H1 (cell line): Measurements from ENCODE around the gene CNOT6. TPM values are rescaled to one million over a fixed set of nuclear protein-coding genes. Genes with fewer than 3 reads are reported as not detected.

Source experiments
- CTCF ChIA-PET: fragments of 300-600 bp; sonication (Branson Sonifier 250); formaldehyde crosslinking; loops from one replicate; lab custom pipeline; 2021; ENCODE audit not compliant: partially characterized antibody; lab: Charles Lee
- POLR2A ChIA-PET: fragments of 300-600 bp; sonication (Branson Sonifier 250); formaldehyde crosslinking; loops from one replicate; lab custom pipeline; 2021; ENCODE audit warnings: inconsistent platforms; ENCODE audit not compliant: partially characterized antibody; lab: Charles Lee
- DNase-seq, 2 experiments: peaks; one replicate each; pipeline versions ENCODE4 v3.0.0 to v3.0.0-alpha.2; 2010 to 2022; ENCODE audit warnings: low spot score in 2 of 2, low read depth in 1 of 2, mixed read lengths in 1 of 2
- FAIRE-seq: peaks from 2 replicates; lab custom pipeline; 2011; peaks lifted over from hg19 to GRCh38; lab: Jason Lieb, UNC
- H2AFZ ChIP-seq: 2 replicates; pipeline ENCODE4 v1.8.1; 2012; ENCODE audit warnings: low read length, inconsistent platforms
- H2AK5ac ChIP-seq: 2 replicates; pipeline ENCODE4 v1.6.1; 2013; ENCODE audit warnings: low read depth, low read length
- H2BK120ac ChIP-seq: replicated peaks from 2 replicates; pipeline ENCODE3; 2013; ENCODE audit warnings: low read depth, low read length, inconsistent platforms
- H2BK12ac ChIP-seq: 2 replicates; pipeline ENCODE4 v1.6.1; 2013; ENCODE audit warnings: low read depth, low read length
- H2BK15ac ChIP-seq: 2 replicates; pipeline ENCODE4 v1.6.1; 2013; ENCODE audit warnings: low read length
- H2BK20ac ChIP-seq: 2 replicates; pipeline ENCODE4 v1.6.1; 2013; ENCODE audit warnings: low read length
- H2BK5ac ChIP-seq: 2 replicates; pipeline ENCODE4 v1.6.1; 2013; ENCODE audit warnings: low read depth, low read length
- H3K14ac ChIP-seq: 2 replicates; pipeline ENCODE4 v1.6.1; 2013; ENCODE audit warnings: inconsistent platforms; ENCODE audit not compliant: insufficient read length
- H3K18ac ChIP-seq: 2 replicates; pipeline ENCODE4 v1.6.1; 2013; ENCODE audit warnings: low read length; ENCODE audit errors: extremely low read depth
- H3K23ac ChIP-seq: 2 replicates; pipeline ENCODE4 v1.6.1; 2013; ENCODE audit warnings: inconsistent platforms; ENCODE audit not compliant: insufficient read length
- H3K23me2 ChIP-seq: 2 replicates; pipeline ENCODE4 v1.6.1; 2013; ENCODE audit warnings: low read depth, low read length
- H3K27ac ChIP-seq: 2 replicates; pipeline ENCODE4 v1.6.1; 2011; ENCODE audit warnings: low read depth, low read length, inconsistent platforms
- H3K27me3 ChIP-seq, 4 experiments: replicated peaks in 1 of 4; 1 replicate in 1 of 4; 2 replicates in 3 of 4; pipeline versions ENCODE4 v1.6.1 to v1.8.1; 2011 to 2013; ENCODE audit warnings: low read length in 3 of 4, mild to moderate bottlenecking in 3 of 4, inconsistent platforms in 2 of 4, mixed read lengths in 2 of 4, moderate library complexity in 1 of 4; ENCODE audit not compliant: control insufficient read depth in 3 of 4, insufficient read depth in 3 of 4; ENCODE audit errors: extremely low read depth in 1 of 4
- H3K36me3 ChIP-seq, 4 experiments: 2 replicates each; pipeline versions ENCODE4 v1.6.1 to v1.8.1; 2011 to 2013; ENCODE audit warnings: mild to moderate bottlenecking in 4 of 4, low read length in 3 of 4, moderate library complexity in 2 of 4, control low read depth in 1 of 4, inconsistent platforms in 1 of 4; ENCODE audit not compliant: insufficient read depth in 4 of 4, control insufficient read depth in 2 of 4
- H3K4ac ChIP-seq: replicated peaks from 2 replicates; pipeline ENCODE3; 2013; ENCODE audit warnings: low read length, low read depth, mixed read lengths, inconsistent platforms; ENCODE audit not compliant: insufficient read length
- H3K4me1 ChIP-seq, 4 experiments: replicated peaks in 1 of 4; 1 replicate in 1 of 4; 2 replicates in 3 of 4; pipeline versions ENCODE4 v1.6.1 to v1.8.1; 2011 to 2013; ENCODE audit warnings: low read length in 3 of 4, inconsistent platforms in 2 of 4, mixed read lengths in 1 of 4; ENCODE audit not compliant: insufficient read depth in 4 of 4, control insufficient read depth in 3 of 4
- H3K4me2 ChIP-seq, 2 experiments: 2 replicates each; pipeline versions ENCODE4 v1.6.1 to v1.8.1; 2011 to 2013; ENCODE audit warnings: low read depth in 2 of 2, low read length in 2 of 2, control low read depth in 1 of 2, inconsistent platforms in 1 of 2, mild to moderate bottlenecking in 1 of 2; ENCODE audit not compliant: insufficient read depth in 1 of 2
- H3K4me3 ChIP-seq, 4 experiments: fragments of 200-600, 300-600 bp in 1 of 4; sonication (generic), shearing (Covaris generic), sonication (Bioruptor Twin) in 1 of 4; 2 replicates each; pipeline versions ENCODE4 v1.5.1 to v1.8.1; 2011 to 2016; ENCODE audit warnings: low read length in 4 of 4, low read depth in 3 of 4, control low read depth in 2 of 4, inconsistent platforms in 2 of 4, mild to moderate bottlenecking in 2 of 4, mixed read lengths in 1 of 4, moderate library complexity in 1 of 4; ENCODE audit not compliant: insufficient read depth in 2 of 4; ENCODE audit errors: extremely low read depth in 1 of 4
- H3K56ac ChIP-seq: replicated peaks from 2 replicates; pipeline ENCODE3; 2013; ENCODE audit warnings: low read depth, mild to moderate bottlenecking, mixed read lengths, low read length, inconsistent platforms; ENCODE audit not compliant: insufficient read length
- H3K79me1 ChIP-seq: 2 replicates; pipeline ENCODE4 v1.6.1; 2013; ENCODE audit warnings: low read depth, low read length, control low read depth
- H3K79me2 ChIP-seq, 2 experiments: 2 replicates each; pipeline versions ENCODE4 v1.6.1 to v1.8.1; 2012 to 2013; ENCODE audit warnings: low read length in 2 of 2, mild to moderate bottlenecking in 2 of 2, inconsistent platforms in 1 of 2; ENCODE audit not compliant: insufficient read depth in 2 of 2, control insufficient read depth in 1 of 2
- H3K9ac ChIP-seq, 4 experiments: replicated peaks in 1 of 4; 1 replicate in 1 of 4; 2 replicates in 3 of 4; pipeline versions ENCODE4 v1.6.1 to v1.8.1; 2011 to 2013; ENCODE audit warnings: low read depth in 3 of 4, low read length in 3 of 4, control low read depth in 2 of 4, mild to moderate bottlenecking in 2 of 4, moderate library complexity in 2 of 4, inconsistent platforms in 1 of 4; ENCODE audit errors: extremely low read depth in 1 of 4
- H3K9me3 ChIP-seq, 2 experiments: 2 replicates each; pipeline versions ENCODE4 v1.6.1 to v1.8.1; 2012 to 2013; ENCODE audit warnings: mild to moderate bottlenecking in 2 of 2, moderate library complexity in 2 of 2, control low read depth in 1 of 2, inconsistent platforms in 1 of 2, low read depth in 1 of 2, low read length in 1 of 2, mixed read lengths in 1 of 2; ENCODE audit not compliant: insufficient read depth in 2 of 2
- H4K20me1 ChIP-seq, 2 experiments: replicated peaks in 1 of 2; 2 replicates each; pipeline versions ENCODE3 to v1.8.1; 2011 to 2013; ENCODE audit warnings: inconsistent platforms in 2 of 2, low read length in 2 of 2, mild to moderate bottlenecking in 1 of 2; ENCODE audit not compliant: insufficient read depth in 2 of 2, control insufficient read depth in 1 of 2
- H4K5ac ChIP-seq: 2 replicates; pipeline ENCODE4 v1.6.1; 2013; ENCODE audit warnings: low read length, low read depth, mixed read lengths, inconsistent platforms; ENCODE audit not compliant: insufficient read length
- H4K8ac ChIP-seq: 2 replicates; pipeline ENCODE4 v1.8.0; 2013; ENCODE audit warnings: mild to moderate bottlenecking, moderate library complexity, low read length, inconsistent platforms; ENCODE audit not compliant: insufficient read depth; ENCODE audit errors: extremely low read depth
- H4K91ac ChIP-seq: replicated peaks from 2 replicates; pipeline ENCODE3; 2013; ENCODE audit warnings: low read length, mixed read lengths, inconsistent platforms; ENCODE audit not compliant: insufficient read length
- SIN3A ChIP-seq, 2 experiments: IDR thresholded peaks in 1 of 2; conservative IDR thresholded peaks in 1 of 2; 2 replicates each; pipeline ENCODE4 v1.6.1; 2011 to 2012; ENCODE audit warnings: low read length in 2 of 2, improper control_type of control experiment in 1 of 2, low read depth in 1 of 2, mild to moderate bottlenecking in 1 of 2
- SRF ChIP-seq: IDR thresholded peaks from 2 replicates; pipeline ENCODE4 v1.6.1; 2011; ENCODE audit warnings: mild to moderate bottlenecking, low read depth, low read length, moderate library complexity
- WGBS, 2 experiments: shearing (Covaris generic) in 1 of 2; methylation state at CpG; one replicate each; pipeline versions ENCODE4 v1.1.6 to v1.1.7; 2013 to 2015; ENCODE audit warnings: low lambda C conversion rate in 2 of 2, mixed read lengths in 2 of 2, inconsistent platforms in 1 of 2, low coverage in 1 of 2, missing lambda C conversion rate in 1 of 2; ENCODE audit not compliant: insufficient replicate concordance in 2 of 2, insufficient coverage in 1 of 2, insufficient read length in 1 of 2; ENCODE audit errors: extremely low coverage in 1 of 2, missing lambda C conversion rate in 1 of 2; 5-methylcytosine and 5-hydroxymethylcytosine counted together
- polyA plus RNA-seq, 7 experiments: library from polyadenylated mRNA; depleted of rRNA in 3 of 7; stranded (reverse) in 5 of 7; unstranded in 2 of 7; fragments of >200 nt in 5 of 7; fragments of 200-250 nt in 2 of 7; gene quantifications; 1 replicate in 5 of 7; 2 replicates in 1 of 7; 4 replicates in 1 of 7; pipeline versions ENCODE4 v1.2.1 to v1.2.3, GENCODE V29; 2011 to 2013; ENCODE audit warnings: missing spikeins in 2 of 7, mixed read lengths in 2 of 7
- total RNA-seq: library from RNA; stranded (reverse); fragmentation: NEBNext Ultra II Directional; extraction: Animal tissue kit (Norgen Biotek cat#: 25700); gene quantifications from 2 replicates; pipeline ENCODE4 v1.2.1, GENCODE V29; 2021

The CNOT6 gene
- total and polyA plus RNA-seq, 2 of the 8 experiments (the other 6 are each of a cell fraction or from before 2014, with no cell fraction given) = 10.7 to 45.4 TPM

DNA sequence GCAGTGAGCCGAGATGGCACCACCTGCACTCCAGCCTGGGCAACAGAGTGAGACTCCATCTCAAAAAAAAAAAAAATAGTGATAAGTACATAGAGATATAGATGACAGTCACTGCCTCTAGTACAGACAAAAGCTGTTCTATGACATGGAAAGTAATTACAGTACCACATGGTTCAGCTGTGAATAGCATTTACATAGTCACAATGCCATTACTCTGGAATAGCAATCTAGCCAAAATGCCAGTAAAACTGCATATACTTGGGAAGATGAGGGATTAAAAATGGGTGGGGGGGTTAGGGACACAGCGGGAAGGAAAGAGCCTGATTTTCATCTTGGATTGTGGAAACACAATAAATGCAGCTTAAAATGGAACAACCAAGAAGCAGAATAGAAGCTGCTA lies 39.4 kb upstream of the CNOT6 start:
- Histone ChIP-seq H3K23ac (no peak overlapping the region), H2BK20ac (no peak overlapping the region), H3K27me3 (no peaks in the 10 kb centered on the region), H3K56ac (no peak overlapping the region), H3K4ac (no peak overlapping the region), H3K79me2 (no peaks in the 10 kb centered on the region), H2BK5ac (no peak overlapping the region), H2AK5ac (no peak overlapping the region), H2BK15ac (no peak overlapping the region), H3K27ac (no peak overlapping the region), H3K18ac (no peak overlapping the region), H4K20me1 (no peaks in the 10 kb centered on the region), H4K8ac (no peak overlapping the region), H3K9ac (no peak overlapping the region), H3K36me3 (no peaks in the 10 kb centered on the region; a peak in 1 of 8 replicates), H3K79me1 (no peaks in the 10 kb centered on the region), H3K9me3 (peaks cover 13 to 17% of the 10 kb centered on the region in 2 experiments; a peak in 3 of 4 replicates), H2BK120ac (no peak overlapping the region), H2AFZ (no peak overlapping the region), H3K4me2 (no peak overlapping the region), H3K14ac (no peak overlapping the region), H4K5ac (no peak overlapping the region), H3K23me2 (no peaks in the 10 kb centered on the region), H3K4me1 (no peaks in the 10 kb centered on the region), H2BK12ac (no peak overlapping the region), H4K91ac (no peak overlapping the region), H3K4me3 (no peak overlapping the region)
- WGBS, 2 experiments = 92% methylated on average over 2 of the region's 2 CpGs; no CpG with 5 or more reads in 1 of the 2 experiments
- ChIA-PET CTCF (interaction anchor here (0.5 to 2.5 kb wide), 7 partner anchors 14 to 144 kb away, joined by 3 to 13 read pairs (median 3); no protein-coding TSS in a partner anchor), POLR2A (no interaction called here)
- TF ChIP-seq SRF = no peak
- TF ChIP-seq SIN3A (conservative IDR thresholded peaks at IDR 0.05 in 1 of 2, IDR thresholded peaks at IDR 0.05 in 1 of 2; ENCODE audit: low read depth in 1 of 2, low read length in 2 of 2) = no peak
- FAIRE-seq = no peak
- DNase-seq = no peak
